HG03039 (cell line): ENCODE data around the gene AGTPBP1.
A peak's percentile ranks its signal among the peaks of the same experiment; 100 is the strongest.
"Not testable (repeated sequence)": the region's sequence is repeated elsewhere in the genome, so short reads cannot be mapped to it uniquely, and the experiment has no call there.

Experiments used
- ATAC-seq: cut with Tn5 transposase; IDR thresholded peaks from one replicate; pipeline ENCODE4 v1.9.1; 2021; ENCODE audit warnings: mild to moderate bottlenecking, moderate library complexity; ENCODE audit not compliant: unreplicated experiment

AGTPBP1 gene

GRCh38 chr9:85640425-85640824, 101.3 kb downstream of the AGTPBP1 start:
- no peak for ATAC-seq

DNA sequence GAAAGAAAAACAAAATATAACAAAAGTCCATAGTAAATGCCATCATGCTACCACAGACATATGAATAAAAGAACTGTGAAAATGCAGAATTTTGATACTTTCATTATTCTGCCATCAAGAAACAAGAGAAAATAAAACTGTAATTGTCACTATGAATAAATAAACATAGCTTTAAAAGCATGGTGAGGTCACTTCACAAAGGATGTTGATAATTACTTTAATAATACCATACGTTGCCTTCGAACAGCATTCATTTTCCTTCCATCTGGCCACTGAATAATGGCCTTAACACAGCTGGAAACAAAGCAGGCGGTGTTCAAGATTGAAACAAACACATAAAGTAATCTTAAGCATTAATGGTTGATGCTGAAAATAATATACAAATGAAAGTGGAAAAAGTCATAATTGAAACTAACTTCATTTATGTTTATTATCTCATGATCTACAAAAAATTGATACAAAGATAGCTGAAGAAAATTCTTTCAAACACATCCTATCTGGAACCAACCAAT, 102.0 kb downstream of the AGTPBP1 start:
- ATAC-seq = no peak

DNA sequence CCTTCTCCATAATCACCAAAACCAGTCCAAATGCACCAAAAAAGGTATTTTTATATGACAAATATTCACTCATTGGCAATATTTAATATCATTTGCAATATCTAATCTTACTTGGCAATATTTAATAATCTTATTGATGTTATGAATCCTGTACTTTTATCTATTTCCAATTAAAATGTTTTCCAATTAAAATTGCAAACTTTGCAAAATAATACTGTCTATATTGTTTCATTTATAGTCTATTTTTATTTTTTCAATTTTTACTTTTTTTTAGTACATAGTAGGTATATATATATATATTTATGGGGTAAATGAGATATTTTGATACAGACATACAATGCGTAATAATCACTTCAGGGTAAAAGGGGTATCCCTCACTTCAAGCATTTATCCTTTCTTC, 109.9 kb downstream of the AGTPBP1 start:
- ATAC-seq = no peak

- ATAC-seq = no peak
Measured at GRCh38 chr9:85630676-85631075, 111.1 kb downstream of the AGTPBP1 start.

DNA sequence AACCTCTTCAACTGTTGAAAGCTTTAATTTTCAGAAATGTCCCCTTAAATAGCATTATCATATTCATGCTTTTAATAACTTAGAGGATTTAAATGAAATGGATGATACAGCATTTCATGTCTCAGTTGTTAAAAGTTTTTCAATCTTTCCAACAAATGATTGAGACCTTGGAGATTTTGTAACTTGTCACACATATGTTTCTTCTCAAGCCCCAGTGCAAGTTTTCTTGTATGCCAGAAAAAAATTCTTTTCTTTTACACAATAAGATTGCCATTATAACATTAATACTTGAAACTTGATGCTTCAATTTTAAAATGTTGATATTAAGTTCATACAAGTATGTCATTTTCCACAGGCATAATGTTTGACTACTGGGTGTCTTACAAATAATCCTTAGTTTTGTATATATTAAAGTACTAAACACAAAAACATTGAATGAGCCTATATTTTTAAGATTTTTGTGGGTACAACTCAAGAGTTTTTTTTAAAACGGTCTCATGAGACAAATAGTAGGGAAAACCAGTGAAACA, 124.5 kb downstream of the AGTPBP1 start:
- no peak for ATAC-seq

DNA sequence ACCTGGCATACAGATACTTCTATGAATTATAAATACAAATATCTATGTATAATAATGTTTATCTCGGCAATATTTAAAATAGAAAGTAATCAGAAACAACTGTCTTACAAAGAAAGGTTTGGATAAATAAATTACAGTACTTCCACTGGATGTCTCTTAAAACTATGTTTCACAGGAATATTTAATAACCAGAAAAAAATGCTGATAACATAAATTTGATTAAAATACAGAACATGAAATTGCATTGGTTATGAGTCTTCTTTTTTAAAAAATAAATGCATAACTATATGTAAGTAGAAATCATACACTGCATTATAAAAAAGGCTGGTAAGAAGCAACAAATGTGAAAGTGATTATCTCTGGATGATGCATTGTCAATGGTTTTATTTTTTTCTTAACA, 126.0 kb downstream of the AGTPBP1 start:
- ATAC-seq = no peak

- peak; percentile 73 for ATAC-seq
Measured at GRCh38 chr9:85610074-85610860, 131.5 kb downstream of the AGTPBP1 start.

GRCh38 chr9:85605905-85606304, 135.8 kb downstream of the AGTPBP1 start:
- no peak for ATAC-seq

DNA sequence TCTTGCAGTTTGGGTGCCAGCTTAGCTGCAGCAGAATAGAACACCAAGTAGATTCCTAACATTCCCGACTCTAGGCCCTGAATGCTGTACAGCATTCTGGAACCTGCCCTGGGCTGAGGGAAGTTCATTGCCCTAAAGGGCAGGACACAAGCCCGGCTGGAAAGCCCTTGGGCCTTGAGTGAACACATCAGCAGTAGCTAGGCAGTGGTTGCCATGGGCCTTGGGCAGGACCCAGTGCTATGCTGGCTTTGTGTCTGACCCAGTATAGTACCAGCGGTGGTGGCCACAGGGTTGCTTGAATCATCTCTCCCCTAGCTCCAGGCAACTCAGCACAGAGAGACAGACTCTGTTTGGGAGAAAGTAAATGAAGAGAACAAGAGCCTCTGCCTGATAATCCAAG, 137.8 kb downstream of the AGTPBP1 start:
- ATAC-seq = no peak

DNA sequence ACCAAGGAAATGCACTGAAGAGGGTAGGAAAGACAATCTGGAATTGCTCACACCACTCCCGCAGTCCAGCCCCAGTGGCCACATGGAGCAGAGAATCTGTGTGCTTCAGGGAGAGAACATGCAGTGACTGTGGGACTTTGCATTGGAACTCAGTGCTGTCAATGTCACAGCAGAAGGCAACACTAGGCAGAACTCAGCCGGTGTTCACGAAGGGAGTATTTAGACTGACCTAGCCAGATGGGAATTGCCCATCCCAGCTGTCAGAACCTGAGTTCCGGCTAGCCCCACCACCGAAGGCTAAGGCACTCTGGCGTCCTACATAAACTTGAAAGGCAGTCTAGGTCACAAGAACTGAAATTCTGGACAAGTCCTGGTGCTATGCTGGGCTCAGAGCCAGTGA, 139.0 kb downstream of the AGTPBP1 start:
- no peak for ATAC-seq

DNA sequence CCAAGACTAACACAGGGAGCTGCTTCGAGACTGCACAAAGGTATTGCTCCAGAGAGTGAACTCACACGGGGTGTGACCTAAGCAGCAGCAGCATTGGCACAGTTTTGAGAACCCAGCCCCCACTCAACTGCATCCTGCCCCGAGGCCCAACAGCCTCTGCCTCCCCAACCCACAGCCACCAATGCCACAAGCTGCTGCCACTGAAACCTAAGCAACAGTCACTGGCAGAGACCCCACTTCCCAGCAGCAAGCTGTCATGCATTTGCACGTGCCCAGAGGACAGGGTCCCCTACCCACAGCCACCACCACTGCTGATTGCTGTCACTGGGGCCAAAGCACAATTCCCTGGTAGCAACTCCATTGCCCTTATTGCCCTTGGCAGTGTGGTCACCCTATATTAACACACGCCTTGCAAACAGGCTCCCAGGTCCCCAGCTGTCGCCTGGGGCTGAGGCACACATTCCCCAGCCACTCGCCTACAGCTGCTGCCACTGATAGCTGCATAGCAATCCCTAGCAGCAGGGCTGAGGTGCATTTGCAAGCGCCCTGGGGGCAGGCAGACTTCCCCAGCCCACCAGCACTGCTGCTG, 141.0 kb downstream of the AGTPBP1 start:
- no peak for ATAC-seq

DNA sequence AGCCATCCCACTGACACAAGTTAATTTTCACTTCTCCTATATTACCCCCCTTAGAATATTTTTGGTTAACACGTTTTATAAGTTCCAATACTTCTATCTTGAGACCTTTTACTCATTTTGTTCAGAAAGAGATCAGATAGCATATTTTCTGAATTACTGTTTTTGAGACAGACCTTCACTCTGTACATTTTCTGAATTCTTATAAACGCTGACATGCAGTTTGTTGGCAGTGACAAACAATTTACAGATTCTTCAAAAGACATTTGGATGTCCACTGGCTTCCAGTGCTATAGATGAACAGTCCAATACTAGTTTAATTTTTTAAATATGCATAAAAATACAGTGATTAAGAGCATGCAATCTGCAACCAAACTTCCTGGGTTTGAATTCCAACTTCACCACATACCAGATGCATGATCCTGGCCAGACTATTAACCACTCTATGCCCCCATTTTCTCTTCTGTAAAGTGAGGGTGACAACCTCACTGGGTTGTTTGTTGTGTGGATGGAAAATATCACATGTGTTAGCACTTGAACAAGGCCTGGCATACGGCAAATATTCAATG, 142.1 kb downstream of the AGTPBP1 start:
- no peak for ATAC-seq

- ATAC-seq = no peak
Measured at GRCh38 chr9:85594316-85594715, 147.4 kb downstream of the AGTPBP1 start.

DNA sequence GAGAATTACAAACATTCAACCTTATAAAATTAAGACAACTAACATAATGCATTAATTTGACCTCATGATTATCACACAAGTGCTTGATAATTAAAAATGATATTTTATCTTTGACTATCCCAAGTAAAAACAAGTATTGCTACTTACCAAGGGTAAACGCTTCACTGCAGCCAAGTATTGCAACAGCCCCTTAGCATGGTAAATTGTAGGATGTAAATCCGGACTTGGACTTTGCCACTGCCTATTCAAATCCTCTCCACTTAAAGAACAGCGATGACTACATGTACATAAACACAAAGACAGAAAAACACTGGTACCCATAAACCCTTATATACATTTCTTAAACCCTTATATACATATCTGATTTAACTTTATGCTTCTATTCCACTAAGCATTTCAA, 155.1 kb downstream of the AGTPBP1 start:
- ATAC-seq = no peak

DNA sequence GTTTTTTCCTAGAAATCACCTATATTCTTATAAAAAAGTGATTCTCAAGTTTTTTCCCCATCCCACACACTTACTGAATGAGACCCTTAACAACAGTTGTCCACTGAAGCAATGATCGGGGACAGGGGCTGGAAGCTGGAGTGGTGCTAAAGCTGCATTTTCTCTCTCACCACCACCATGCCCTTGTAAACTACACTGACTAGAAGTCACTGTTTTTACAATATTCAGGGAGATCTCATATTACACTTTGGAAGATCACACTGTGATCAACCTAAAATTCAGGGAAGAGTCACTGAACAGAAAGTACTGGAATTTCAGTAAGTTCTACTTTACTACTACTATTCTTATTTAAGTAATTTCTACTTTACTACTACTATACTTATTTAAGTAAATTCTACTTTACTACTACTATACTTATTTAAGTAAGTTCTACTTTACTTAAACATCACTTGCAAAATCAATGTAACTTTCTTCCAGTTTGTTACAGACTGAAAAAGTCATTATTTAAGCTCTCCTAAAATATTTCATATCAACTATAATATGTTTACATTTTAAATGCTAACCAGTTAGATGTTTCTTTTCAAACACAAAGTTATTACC, 164.3 kb downstream of the AGTPBP1 start:
- ATAC-seq = no peak

DNA sequence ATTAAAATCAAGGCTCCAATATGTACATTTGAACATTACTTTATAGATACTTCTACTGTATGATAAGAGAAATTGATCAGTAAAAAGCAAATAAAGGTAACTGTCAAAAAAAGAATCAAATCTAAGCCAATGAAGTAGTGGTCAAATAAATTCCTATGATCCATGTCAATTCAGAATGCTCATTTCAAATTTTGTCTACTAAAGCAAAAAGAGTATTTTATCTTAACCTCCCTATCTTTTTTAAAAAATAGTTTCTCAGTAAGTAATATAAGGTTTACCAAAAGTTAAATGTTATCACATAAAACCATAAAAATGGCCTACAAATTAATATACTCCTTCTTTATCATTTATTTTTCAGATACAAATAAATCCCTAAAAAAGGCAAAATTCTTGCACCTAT, 165.9 kb downstream of the AGTPBP1 start:
- ATAC-seq = no peak

DNA sequence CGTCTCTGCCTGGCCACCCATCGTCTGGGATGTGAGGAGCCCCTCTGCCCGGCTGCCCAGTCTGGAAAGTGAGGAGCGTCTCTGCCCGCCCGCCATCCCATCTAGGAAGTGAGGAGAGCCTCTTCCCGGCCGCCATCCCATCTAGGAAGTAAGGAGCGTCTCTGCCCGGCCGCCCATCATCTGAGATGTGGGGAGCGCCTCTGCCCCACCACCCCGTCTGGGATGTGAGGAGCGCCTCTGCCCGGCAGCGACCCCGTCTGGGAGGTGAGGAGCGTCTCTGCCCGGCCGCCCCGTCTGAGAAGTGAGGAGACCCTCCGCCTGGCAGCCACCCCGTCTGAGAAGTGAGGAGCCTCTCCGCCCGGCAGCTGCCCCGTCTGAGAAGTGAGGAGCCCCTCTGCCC, 168.2 kb downstream of the AGTPBP1 start:
- ATAC-seq = not testable (repeated sequence)

GRCh38 chr9:85572917-85573316, 168.8 kb downstream of the AGTPBP1 start:
- ATAC-seq = not testable (repeated sequence)

- no peak for ATAC-seq
Measured at GRCh38 chr9:85569988-85570387, 171.8 kb downstream of the AGTPBP1 start.

DNA sequence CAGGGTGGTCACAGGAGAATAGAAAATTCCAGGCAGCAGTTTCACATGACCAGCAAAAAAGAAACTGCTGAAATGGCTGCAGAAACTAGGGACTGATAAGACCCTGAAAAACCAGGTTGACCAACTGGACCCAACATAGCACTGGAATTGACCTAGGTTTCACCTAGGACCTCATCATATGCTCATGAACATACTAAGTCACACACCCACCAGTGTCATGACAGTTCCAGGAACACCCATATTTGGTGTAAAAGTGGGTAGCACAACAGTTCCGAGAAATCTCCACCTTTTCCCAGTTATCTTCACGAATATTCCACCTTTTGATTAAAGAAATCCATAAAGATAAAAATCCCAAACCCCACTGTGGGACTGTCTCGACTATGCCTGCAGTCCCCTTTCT, 182.2 kb downstream of the AGTPBP1 start:
- no peak for ATAC-seq

DNA sequence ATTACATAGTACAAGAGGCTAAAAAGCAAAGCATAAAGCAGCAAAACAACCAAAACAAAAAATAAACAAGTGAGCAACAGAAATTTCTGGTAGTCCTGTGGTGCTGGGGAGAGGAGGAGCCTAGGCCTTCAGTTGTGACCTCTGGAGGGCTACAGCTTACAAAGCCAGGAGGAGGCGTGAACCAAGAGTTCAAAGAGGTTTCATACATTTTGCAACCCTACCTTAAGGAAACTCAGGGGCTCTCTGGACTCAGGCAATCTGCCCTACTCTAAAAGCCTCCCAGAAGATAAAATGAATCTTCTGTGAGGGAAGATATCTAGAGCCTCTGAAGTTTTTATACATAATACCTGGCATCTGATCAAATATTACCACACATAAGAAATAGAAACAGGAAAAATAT, 187.4 kb downstream of the AGTPBP1 start:
- ATAC-seq = peak; percentile 48
